GM12864 (cell line): Measurements from ENCODE around the gene TRIP10.

ENCODE experiments used
- DNase-seq: peaks from one replicate; pipeline ENCODE4 v3.0.0-alpha.2; 2011; ENCODE audit warnings: low read depth
- H3K4me3 ChIP-seq: 2 replicates; pipeline ENCODE4 v1.5.1; 2011; ENCODE audit warnings: mild to moderate bottlenecking, low read depth, low read length, control low read depth
- TF ChIP-seq, protein P1 (sequence below): IDR thresholded peaks from 2 replicates; pipeline ENCODE4 v1.5.1; 2011; ENCODE audit warnings: low read depth, mild to moderate bottlenecking, moderate library complexity, low read length, control low read depth, inconsistent platforms; ENCODE audit errors: missing control alignments

The TRIP10 gene

DNA sequence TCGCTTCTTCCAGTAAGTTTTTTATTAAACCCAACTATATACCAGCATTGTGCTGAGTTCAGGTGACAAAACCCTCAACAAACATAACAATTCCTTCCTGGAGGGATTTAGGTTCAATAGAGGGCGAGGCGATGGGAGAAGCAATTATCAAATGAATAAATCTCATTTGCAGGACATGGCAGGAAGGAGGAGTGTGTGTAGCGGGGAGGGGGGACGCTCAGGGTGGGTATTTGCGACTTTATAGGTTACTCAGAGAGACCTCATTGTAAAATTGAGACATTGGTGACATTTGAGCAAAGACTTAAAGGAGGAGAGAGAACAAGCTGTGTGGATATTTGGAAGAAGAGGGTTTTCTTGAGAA lies 22.9 kb upstream of the TRIP10 start:
- H3K4me3 ChIP-seq: no peak overlapping the region
- no peak for DNase-seq
- TF ChIP-seq, protein P1, sequence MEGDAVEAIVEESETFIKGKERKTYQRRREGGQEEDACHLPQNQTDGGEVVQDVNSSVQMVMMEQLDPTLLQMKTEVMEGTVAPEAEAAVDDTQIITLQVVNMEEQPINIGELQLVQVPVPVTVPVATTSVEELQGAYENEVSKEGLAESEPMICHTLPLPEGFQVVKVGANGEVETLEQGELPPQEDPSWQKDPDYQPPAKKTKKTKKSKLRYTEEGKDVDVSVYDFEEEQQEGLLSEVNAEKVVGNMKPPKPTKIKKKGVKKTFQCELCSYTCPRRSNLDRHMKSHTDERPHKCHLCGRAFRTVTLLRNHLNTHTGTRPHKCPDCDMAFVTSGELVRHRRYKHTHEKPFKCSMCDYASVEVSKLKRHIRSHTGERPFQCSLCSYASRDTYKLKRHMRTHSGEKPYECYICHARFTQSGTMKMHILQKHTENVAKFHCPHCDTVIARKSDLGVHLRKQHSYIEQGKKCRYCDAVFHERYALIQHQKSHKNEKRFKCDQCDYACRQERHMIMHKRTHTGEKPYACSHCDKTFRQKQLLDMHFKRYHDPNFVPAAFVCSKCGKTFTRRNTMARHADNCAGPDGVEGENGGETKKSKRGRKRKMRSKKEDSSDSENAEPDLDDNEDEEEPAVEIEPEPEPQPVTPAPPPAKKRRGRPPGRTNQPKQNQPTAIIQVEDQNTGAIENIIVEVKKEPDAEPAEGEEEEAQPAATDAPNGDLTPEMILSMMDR: no peak

DNA sequence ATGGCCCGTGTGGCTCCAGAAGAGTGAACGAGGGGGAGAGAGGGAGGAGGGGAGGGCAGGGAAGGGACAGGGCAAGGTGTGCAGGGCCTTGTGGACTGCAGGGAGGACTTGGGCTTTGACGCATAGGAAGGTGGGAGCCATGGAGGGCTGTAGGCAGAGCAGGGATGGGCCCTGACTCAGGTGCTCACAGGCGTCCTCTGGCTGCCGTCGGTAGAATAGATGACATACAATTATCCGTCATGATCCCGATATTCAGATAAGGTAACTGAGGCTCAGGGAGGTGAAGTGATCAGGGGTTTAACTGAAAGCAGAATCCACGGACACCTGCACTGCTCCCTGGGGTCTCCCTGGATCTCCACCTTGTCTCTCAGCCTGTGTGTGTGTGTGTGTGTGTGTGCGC lies 22.4 kb upstream of the TRIP10 start:
- DNase-seq: no peak
- TF ChIP-seq, protein P1: peak; percentile 31
- no peak overlapping the region for H3K4me3 ChIP-seq

DNA sequence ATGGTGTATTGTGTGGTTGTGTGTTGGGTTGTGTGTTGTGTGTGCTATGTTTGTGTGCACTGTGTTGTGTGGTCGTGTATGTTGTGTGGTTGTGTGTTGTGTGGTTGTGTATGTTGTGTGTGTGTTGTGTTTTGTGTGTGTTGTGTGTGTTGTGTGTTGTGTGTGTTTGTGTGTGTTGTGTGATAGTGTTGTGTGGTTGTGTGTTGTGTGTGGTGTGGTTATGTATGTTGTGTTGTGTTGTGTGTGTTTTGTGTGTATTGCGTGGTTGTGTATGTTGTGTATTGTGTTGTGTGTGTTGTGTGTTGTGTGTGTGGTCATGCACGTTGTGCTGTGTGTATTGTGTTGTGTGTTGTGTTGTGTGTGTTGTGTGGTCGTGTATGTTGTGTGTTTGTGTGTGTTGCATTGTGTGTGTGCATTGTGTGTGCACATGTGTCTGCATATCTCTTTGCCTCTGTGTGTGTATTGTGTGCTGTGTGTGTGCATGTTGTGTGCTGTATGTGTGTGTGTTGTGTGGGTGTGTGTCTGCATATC lies 22.0 kb upstream of the TRIP10 start:
- TF ChIP-seq, protein P1: no peak
- H3K4me3 ChIP-seq: no peak overlapping the region
- no peak for DNase-seq

DNA sequence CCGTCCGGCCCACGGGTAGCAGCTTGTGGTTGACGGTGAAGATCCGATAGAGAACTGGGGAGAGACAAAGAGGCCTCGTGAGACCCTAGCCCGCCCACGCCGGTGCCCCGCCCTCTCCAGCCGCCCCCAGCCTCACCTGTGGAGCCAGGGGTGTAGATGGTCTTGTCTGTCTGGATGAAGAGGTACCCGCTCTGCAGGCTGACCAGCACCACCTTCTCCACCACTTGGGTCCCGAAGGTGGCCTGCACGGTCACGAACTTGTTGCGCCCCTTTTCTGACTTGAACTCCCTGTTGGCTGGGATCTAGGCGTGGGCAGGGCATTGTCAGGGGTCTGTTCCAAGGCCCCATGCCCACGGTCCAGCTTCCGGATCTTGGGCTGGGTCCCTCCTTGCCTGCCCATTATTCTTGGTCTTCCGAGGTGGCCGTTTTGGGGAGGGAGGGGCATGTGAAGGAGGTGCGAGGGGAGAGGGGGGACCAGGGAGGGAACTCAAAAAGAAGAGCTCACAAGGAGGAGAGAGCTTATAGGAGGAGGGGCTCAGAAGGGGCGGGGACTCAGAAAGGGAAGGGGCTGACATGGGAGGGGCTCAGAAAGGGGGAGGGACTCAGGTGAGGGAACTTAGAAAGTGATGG lies 21.3 kb upstream of the TRIP10 start:
- H3K4me3 ChIP-seq: no peak overlapping the region
- DNase-seq: no peak
- TF ChIP-seq, protein P1: no peak

DNA sequence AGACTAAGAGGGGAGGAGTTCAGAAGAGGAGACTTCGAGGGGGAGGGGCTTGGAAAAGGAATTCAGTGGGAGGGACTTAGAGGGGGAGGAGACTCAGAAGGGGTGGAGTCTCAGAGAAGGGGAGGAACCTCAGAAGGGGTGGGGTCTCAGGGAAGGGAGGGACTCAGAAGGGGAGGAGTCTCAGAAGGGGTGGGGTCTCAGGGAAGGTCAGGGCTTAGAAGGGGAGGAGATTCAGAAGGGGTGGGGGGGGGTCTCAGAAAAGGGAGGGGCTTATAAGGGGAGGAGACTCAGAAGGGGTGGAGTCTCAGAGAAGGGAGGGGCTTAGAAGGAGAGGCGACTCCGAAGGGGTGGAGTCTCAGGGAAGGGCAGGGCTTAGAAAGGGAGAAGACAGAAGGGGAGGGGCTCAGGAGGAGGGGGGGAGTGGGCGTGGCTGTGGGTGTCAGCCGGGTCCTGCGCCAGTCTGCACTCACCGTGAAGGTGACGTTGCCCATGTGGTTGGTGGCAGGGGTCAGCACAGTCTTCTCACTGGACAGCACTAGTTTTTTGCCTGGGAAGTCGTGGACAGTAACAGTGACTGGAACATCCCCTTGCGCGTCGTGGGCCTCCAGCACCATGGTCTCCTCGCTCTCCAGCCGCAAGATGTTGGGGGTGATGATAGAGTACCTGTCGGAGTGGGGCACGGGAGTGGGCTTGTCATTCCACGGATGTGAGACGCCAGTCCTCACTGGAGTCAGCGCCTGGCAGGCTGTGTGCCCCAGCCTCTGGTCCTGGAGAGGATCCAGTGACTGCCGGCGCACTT lies 20.5 kb upstream of the TRIP10 start:
- TF ChIP-seq, protein P1: no peak
- no peak overlapping the region for H3K4me3 ChIP-seq
- DNase-seq: no peak

DNA sequence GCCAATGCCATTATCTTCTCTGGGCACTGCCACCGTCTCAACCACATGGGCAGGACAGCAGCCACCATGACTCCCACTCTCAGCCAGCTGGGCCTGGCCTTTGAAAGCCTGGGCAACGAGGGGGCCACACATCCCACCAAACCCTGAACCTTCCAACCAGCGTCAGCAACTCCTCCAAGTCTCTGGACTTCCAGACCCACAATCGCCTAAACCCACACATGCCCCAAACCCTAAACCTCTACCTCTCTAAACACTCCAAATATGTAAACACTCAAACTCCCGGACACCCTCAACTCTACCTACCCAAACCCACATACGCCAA lies 20.0 kb upstream of the TRIP10 start:
- no peak for DNase-seq
- no peak overlapping the region for H3K4me3 ChIP-seq
- TF ChIP-seq, protein P1: no peak
